IMR-90 (cell line): Measurements from ENCODE around the gene LDAH. TPM values are rescaled to one million over a fixed set of nuclear protein-coding genes. Genes with fewer than 3 reads are reported as not detected.

Experiments
- ATAC-seq: fragments of 200-7000 bp; cut with Tn5 transposase; 2 replicates; pipeline ENCODE4 v1.9.1; 2020; ENCODE audit warnings: low read depth, mild to moderate bottlenecking, moderate library complexity
- BruUV-seq: library from RNA; stranded (reverse); fragments of 400-500 nt; replicated peaks from 2 replicates; lab custom pipeline; 2021; lab: Mats Ljungman, UMichigan
- CTCF ChIA-PET: fragments of 300-600 bp; formaldehyde crosslinking; extraction: SDS; loops from one replicate; lab custom pipeline; 2021; ENCODE audit warnings: antibody characterized with exemption; lab: Yijun Ruan, JAX
- POLR2A ChIA-PET: fragments of 300-600 bp; sonication (Branson Sonifier 250); formaldehyde crosslinking; loops from one replicate; lab custom pipeline; 2022; ENCODE audit warnings: antibody characterized with exemption; ENCODE audit not compliant: unreplicated experiment; lab: Charles Lee
- DNase-seq: peaks from one replicate; pipeline ENCODE4 v3.0.0; 2013
- H2AFZ ChIP-seq: replicated peaks from 2 replicates; pipeline ENCODE3; 2013; ENCODE audit warnings: low read length, mild to moderate bottlenecking; ENCODE audit not compliant: poor library complexity
- H2AK5ac ChIP-seq: 2 replicates; pipeline ENCODE4 v1.6.1; 2013; ENCODE audit warnings: low read depth, low read length, inconsistent platforms
- H2AK9ac ChIP-seq: replicated peaks from 2 replicates; pipeline ENCODE3; 2013; ENCODE audit warnings: mild to moderate bottlenecking, low read depth, low read length, moderate library complexity; ENCODE audit not compliant: poor library complexity
- H2BK120ac ChIP-seq: 2 replicates; pipeline ENCODE4 v1.6.1; 2013; ENCODE audit warnings: low read depth, low read length, inconsistent platforms
- H2BK15ac ChIP-seq: 3 replicates; pipeline ENCODE4 v1.6.1; 2013; ENCODE audit warnings: low read depth, low read length, inconsistent platforms
- H2BK20ac ChIP-seq: 2 replicates; pipeline ENCODE4 v1.6.1; 2013; ENCODE audit warnings: low read depth, mild to moderate bottlenecking, inconsistent platforms, low read length, moderate library complexity
- H2BK5ac ChIP-seq: 2 replicates; pipeline ENCODE4 v1.6.1; 2013; ENCODE audit warnings: mild to moderate bottlenecking, low read depth, low read length, inconsistent platforms; ENCODE audit not compliant: poor library complexity, severe bottlenecking
- H3K14ac ChIP-seq: replicated peaks from 2 replicates; pipeline ENCODE4 v1.6.1; 2013; ENCODE audit warnings: low read depth, low read length, inconsistent platforms
- H3K18ac ChIP-seq: 2 replicates; pipeline ENCODE4 v1.6.1; 2013; ENCODE audit warnings: low read depth, low read length, control low read depth
- H3K23ac ChIP-seq: 2 replicates; pipeline ENCODE4 v1.6.1; 2013; ENCODE audit warnings: low read depth, low read length, inconsistent platforms
- H3K27ac ChIP-seq: 2 replicates; pipeline ENCODE4 v1.5.1; 2013; ENCODE audit warnings: mild to moderate bottlenecking, control low read depth, low read length; ENCODE audit not compliant: insufficient read depth
- H3K27me3 ChIP-seq: 2 replicates; pipeline ENCODE4 v1.6.1; 2013; ENCODE audit warnings: low read length; ENCODE audit not compliant: control insufficient read depth, insufficient read depth
- H3K36me3 ChIP-seq: 2 replicates; pipeline ENCODE4 v1.6.1; 2013; ENCODE audit warnings: low read length, mixed read lengths; ENCODE audit not compliant: control insufficient read depth, insufficient read depth
- H3K4ac ChIP-seq: 2 replicates; pipeline ENCODE4 v1.6.1; 2013; ENCODE audit warnings: low read depth, low read length, inconsistent platforms
- H3K4me1 ChIP-seq: 2 replicates; pipeline ENCODE4 v1.6.1; 2013; ENCODE audit warnings: low read length, mixed read lengths; ENCODE audit not compliant: control insufficient read depth, insufficient read depth
- H3K4me2 ChIP-seq: 2 replicates; pipeline ENCODE4 v1.6.1; 2013; ENCODE audit warnings: low read depth, mild to moderate bottlenecking, control low read depth, low read length, moderate library complexity
- H3K4me3 ChIP-seq: 2 replicates; pipeline ENCODE4 v1.5.1; 2013; ENCODE audit warnings: low read depth, mild to moderate bottlenecking, control low read depth, low read length, moderate library complexity; ENCODE audit not compliant: insufficient read depth
- H3K56ac ChIP-seq: 2 replicates; pipeline ENCODE4 v1.6.1; 2013; ENCODE audit warnings: low read length, inconsistent platforms; ENCODE audit not compliant: insufficient read depth; ENCODE audit errors: extremely low read depth
- H3K79me1 ChIP-seq, 2 experiments: 2 replicates each; pipeline ENCODE4 v1.6.1; 2013; ENCODE audit warnings: low read length in 2 of 2, inconsistent platforms in 1 of 2, low read depth in 1 of 2
- H3K9ac ChIP-seq: 2 replicates; pipeline ENCODE4 v1.6.1; 2013; ENCODE audit warnings: low read depth, low read length, control low read depth
- H3K9me1 ChIP-seq: 2 replicates; pipeline ENCODE4 v1.6.1; 2013; ENCODE audit warnings: low read length, inconsistent platforms; ENCODE audit not compliant: insufficient read depth
- H3K9me3 ChIP-seq: 2 replicates; pipeline ENCODE4 v1.6.1; 2013; ENCODE audit warnings: low read length; ENCODE audit not compliant: control insufficient read depth, insufficient read depth
- H4K20me1 ChIP-seq: 2 replicates; pipeline ENCODE4 v1.6.1; 2013; ENCODE audit warnings: low read length, inconsistent platforms; ENCODE audit not compliant: insufficient read depth
- H4K5ac ChIP-seq: 2 replicates; pipeline ENCODE4 v1.6.1; 2013; ENCODE audit warnings: mild to moderate bottlenecking, low read depth, low read length, control low read depth
- H4K8ac ChIP-seq, 2 experiments: 2 replicates each; pipeline ENCODE4 v1.6.1; 2013; ENCODE audit warnings: low read depth in 2 of 2, low read length in 2 of 2, control low read depth in 1 of 2, inconsistent platforms in 1 of 2
- H4K91ac ChIP-seq: 2 replicates; pipeline ENCODE4 v1.6.1; 2013; ENCODE audit warnings: low read depth, low read length, inconsistent platforms; ENCODE audit not compliant: insufficient read depth
- BHLHE40 ChIP-seq: fragments of 150-350 bp; IDR thresholded peaks from 2 replicates; pipeline ENCODE4 v1.6.1; 2016; ENCODE audit warnings: mild to moderate bottlenecking, low read depth, low read length
- CEBPB ChIP-seq: IDR thresholded peaks from 2 replicates; pipeline ENCODE4 v1.6.1; 2012; ENCODE audit warnings: low read depth, low read length, improper control_type of control experiment
- CHD1 ChIP-seq: IDR thresholded peaks from 2 replicates; pipeline ENCODE4 v1.6.1; 2012; ENCODE audit warnings: low read depth, low read length, improper control_type of control experiment
- CTCF ChIP-seq: conservative IDR thresholded peaks from 2 replicates; pipeline ENCODE4 v1.5.1; 2012; ENCODE audit warnings: mild to moderate bottlenecking, low read depth, low read length, improper control_type of control experiment
- ELK1 ChIP-seq: fragments of 150-350 bp; IDR thresholded peaks from 2 replicates; pipeline ENCODE4 v1.6.1; 2016; ENCODE audit warnings: low read depth, mild to moderate bottlenecking, low read length, moderate library complexity, borderline replicate concordance
- FOS ChIP-seq: fragments of 150-350 bp; IDR thresholded peaks from 2 replicates; pipeline ENCODE4 v1.6.1; 2016; ENCODE audit warnings: low read depth, low read length
- MAFK ChIP-seq: IDR thresholded peaks from 2 replicates; pipeline ENCODE4 v1.6.1; 2012; ENCODE audit warnings: low read depth, low read length, improper control_type of control experiment
- MAZ ChIP-seq: IDR thresholded peaks from 2 replicates; pipeline ENCODE4 v1.6.1; 2012; ENCODE audit warnings: low read depth, mild to moderate bottlenecking, low read length, improper control_type of control experiment, moderate library complexity, borderline replicate concordance
- MXI1 ChIP-seq: IDR thresholded peaks from 2 replicates; pipeline ENCODE4 v1.6.1; 2012; ENCODE audit warnings: low read depth, mild to moderate bottlenecking, low read length, moderate library complexity, borderline replicate concordance
- NFE2L2 ChIP-seq: fragments of 150-350 bp; IDR thresholded peaks from 2 replicates; pipeline ENCODE4 v1.6.1; 2016; ENCODE audit warnings: low read depth, mild to moderate bottlenecking, low read length
- POLR2A ChIP-seq: IDR thresholded peaks from 2 replicates; pipeline ENCODE4 v1.6.1; 2012; ENCODE audit warnings: mild to moderate bottlenecking, low read depth, low read length
- RAD21 ChIP-seq: IDR thresholded peaks from 2 replicates; pipeline ENCODE4 v1.6.1; 2012; ENCODE audit warnings: low read length, improper control_type of control experiment
- RCOR1 ChIP-seq: IDR thresholded peaks from 2 replicates; pipeline ENCODE4 v1.6.1; 2012; ENCODE audit warnings: mild to moderate bottlenecking, low read length, improper control_type of control experiment; ENCODE audit not compliant: insufficient replicate concordance
- RFX5 ChIP-seq: IDR thresholded peaks from 2 replicates; pipeline ENCODE4 v1.8.0; 2012; ENCODE audit warnings: low read depth, mild to moderate bottlenecking, low read length, moderate library complexity
- USF2 ChIP-seq: fragments of 150-350 bp; IDR thresholded peaks from 2 replicates; pipeline ENCODE4 v1.6.1; 2017; ENCODE audit warnings: mild to moderate bottlenecking, antibody characterized with exemption, low read length, low read depth
- WGBS, 2 experiments: methylation state at CpG; one replicate each; pipeline versions ENCODE4 v1.1.5 to v1.1.7; 2013; ENCODE audit warnings: missing lambda C conversion rate in 2 of 2; ENCODE audit not compliant: insufficient read length in 1 of 2; ENCODE audit errors: extremely low coverage in 2 of 2; 5-methylcytosine and 5-hydroxymethylcytosine counted together
- dilution Hi-C: fragments of 300-500 bp; cut with HindIII; formaldehyde crosslinking; loops from one replicate; pipeline ENCODE4 v1.14.3; 2018; ENCODE audit warnings: low sequenced_read_pairs; ENCODE audit not compliant: unreplicated experiment
- in situ Hi-C: fragments of 300-500 bp; cut with MboI; formaldehyde crosslinking; loops from 3 replicates; pipeline ENCODE4 v1.14.3; 2019; ENCODE audit warnings: low sequenced_read_pairs, inconsistent platforms, mixed read lengths
- intact Hi-C: fragments of 100-400 bp; cut with micrococcal nuclease; formaldehyde crosslinking; loops from 2 replicates; pipeline ENCODE4 v1.10.0; 2022
- polyA plus RNA-seq, 3 experiments: library from polyadenylated mRNA; depleted of rRNA; stranded (reverse); fragments of >200 nt; gene quantifications; 2 replicates each; pipeline ENCODE4 v1.2.3, GENCODE V29; 2012; ENCODE audit warnings: low replicate concordance in 1 of 3
- total RNA-seq: library from RNA; depleted of rRNA; stranded (reverse); fragments of >200 nt; gene quantifications from 2 replicates; pipeline ENCODE4 v1.2.3, GENCODE V29; 2012

Gene LDAH
- total and polyA plus RNA-seq, 2 of the 4 experiments (the other 2 are of a cell fraction): 12.1 to 31.7 TPM

GRCh38 chr2:20675701-20676352, 147.1 kb downstream of the LDAH start:
- ChIA-PET POLR2A (no interaction called here), CTCF (interaction anchor here (0.5 to 2.8 kb wide), 6 partner anchors 9 to 195 kb away, joined by 3 to 14 read pairs (median 4); no protein-coding TSS in a partner anchor)
- no peak overlapping the region for H3K27ac ChIP-seq
- DNase-seq: no peak
- no CpG with 5 or more reads among the region's 6 CpGs for WGBS, 2 experiments
- H2BK20ac ChIP-seq: no peak overlapping the region
- no peaks in the 10 kb centered on the region for H3K79me1 ChIP-seq
- H3K14ac ChIP-seq: no peak overlapping the region
- H2AFZ ChIP-seq: peak overlapping the region; percentile 71
- intact Hi-C loops (no loop called here), in situ Hi-C loops (no loop called here), dilution Hi-C loops (loop anchor here (25.0 kb wide), 1 partner anchor 261 kb away; no protein-coding TSS in a partner anchor)
- no peak overlapping the region for H4K5ac ChIP-seq
- H3K36me3 ChIP-seq: peaks cover 1% of the 10 kb centered on the region; the same call in 1 of the 2 replicates
- ATAC-seq: peak; percentile 49
- H3K4me2 ChIP-seq: no peak overlapping the region
- peaks cover 7% of the 10 kb centered on the region; the same call in 1 of the 2 replicates for H3K4me1 ChIP-seq
- H3K9me3 ChIP-seq: peaks cover 7% of the 10 kb centered on the region; the same call in 1 of the 2 replicates
- H3K18ac ChIP-seq: no peak overlapping the region
- peaks cover 5% of the 10 kb centered on the region; the same call in 1 of the 2 replicates for H3K9me1 ChIP-seq
- no peak overlapping the region for H2AK5ac ChIP-seq
- no peak overlapping the region for H2BK5ac ChIP-seq
- no peak overlapping the region for H4K8ac ChIP-seq
- no peaks in the 10 kb centered on the region for H4K20me1 ChIP-seq
- no TSS peak for BruUV-seq
- H2BK15ac ChIP-seq: no peak overlapping the region
- H4K91ac ChIP-seq: no peak overlapping the region
- no peak overlapping the region for H3K9ac ChIP-seq
- H3K27me3 ChIP-seq: peaks cover 21% of the 10 kb centered on the region
- no peak overlapping the region for H3K56ac ChIP-seq
- no peak overlapping the region for H3K4me3 ChIP-seq
- no peak overlapping the region for H3K4ac ChIP-seq
- no peak overlapping the region for H3K23ac ChIP-seq
- no peak overlapping the region for H2BK120ac ChIP-seq
- no peak overlapping the region for H2AK9ac ChIP-seq
- TF ChIP-seq USF2 (no peak), CEBPB (no peak), ELK1 (no peak), RAD21 (no peak), FOS (no peak), RCOR1 (no peak), NFE2L2 (no peak), CTCF (no peak), MXI1 (no peak), POLR2A (no peak), CHD1 (no peak), MAZ (no peak), MAFK (no peak), RFX5 (no peak), BHLHE40 (no peak)
